NCI-H526 (cell line): ENCODE measurements around the gene FOXD4.
"Not testable (repeated sequence)": the region's sequence is repeated elsewhere in the genome, so short reads cannot be mapped to it uniquely, and the experiment has no call there.

Experiments
- DNase-seq, 2 experiments: peaks; one replicate each; lab custom pipeline; 2025; lab: John Stamatoyannopoulos, UW

FOXD4 gene

DNA sequence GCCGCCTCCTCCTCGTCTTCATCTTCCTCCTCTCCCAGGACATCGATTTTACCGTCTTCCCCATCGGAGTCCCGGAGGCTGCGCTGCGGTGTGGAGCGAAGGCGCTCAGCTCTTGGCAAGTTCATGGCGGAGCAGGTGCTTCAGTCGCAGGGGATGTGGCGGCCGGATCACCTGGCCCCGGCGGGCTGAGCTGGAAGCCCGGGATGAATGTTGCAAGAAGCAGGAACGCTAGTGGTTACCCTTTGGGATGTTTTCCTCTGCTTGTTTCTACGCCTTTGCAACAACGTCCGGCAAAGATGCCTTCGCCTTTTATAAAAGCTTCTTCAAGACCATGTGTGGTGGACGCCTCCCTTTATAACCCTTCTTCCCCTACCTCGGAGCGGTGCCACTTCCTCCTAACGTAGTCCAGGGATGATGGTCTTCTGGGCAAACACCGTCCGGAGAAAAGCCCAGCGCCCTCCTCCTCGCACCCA is at the start of gene FOXD4:
Gene FOXD4, minus strand, starts transcription at position 423 of the 473 bp plus-strand sequence. Its CDS starts 298 bp downstream, at position 125.
- not testable (repeated sequence) for DNase-seq

DNA sequence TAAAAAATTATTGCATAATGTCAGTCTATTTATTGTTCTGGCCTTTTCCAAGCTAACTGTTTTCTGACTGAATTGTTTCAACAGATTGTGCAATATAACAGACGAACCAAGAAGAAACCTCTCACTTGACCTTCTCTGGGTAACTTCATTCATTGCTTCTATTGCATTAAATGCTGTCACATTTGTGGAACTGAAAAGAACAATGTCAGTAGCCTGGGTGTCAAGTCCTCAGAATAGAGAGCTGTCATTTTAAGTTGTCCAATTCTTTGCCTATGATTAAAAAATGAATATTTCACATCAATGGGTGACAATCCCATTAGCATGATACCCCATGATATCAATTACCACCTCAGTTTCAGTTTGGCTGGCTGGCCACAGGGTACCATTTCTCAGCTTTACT is 41.7 kb upstream of the FOXD4 start:
- not testable (repeated sequence) for DNase-seq

- DNase-seq: not testable (repeated sequence)
Observed at GRCh38 chr9:151173-151572, 33.0 kb upstream of the FOXD4 start.

- not testable (repeated sequence) for DNase-seq
Observed at GRCh38 chr9:139880-140279, 21.7 kb upstream of the FOXD4 start.

- DNase-seq: not testable (repeated sequence)
Observed at GRCh38 chr9:117144-117994, 848 bp downstream of the FOXD4 start.

GRCh38 chr9:116239-117077 is 1.8 kb downstream of the FOXD4 start:
- not testable (repeated sequence) for DNase-seq

- not testable (repeated sequence) for DNase-seq
Observed at GRCh38 chr9:115118-115451, 3.1 kb downstream of the FOXD4 start.

GRCh38 chr9:114267-115117 is 3.7 kb downstream of the FOXD4 start:
- not testable (repeated sequence) for DNase-seq

GRCh38 chr9:113468-114266 is 4.5 kb downstream of the FOXD4 start:
- peak in 1 of 2 experiments; percentile 43 for DNase-seq

GRCh38 chr9:112589-113467 is 5.4 kb downstream of the FOXD4 start:
- not testable (repeated sequence) for DNase-seq

DNA sequence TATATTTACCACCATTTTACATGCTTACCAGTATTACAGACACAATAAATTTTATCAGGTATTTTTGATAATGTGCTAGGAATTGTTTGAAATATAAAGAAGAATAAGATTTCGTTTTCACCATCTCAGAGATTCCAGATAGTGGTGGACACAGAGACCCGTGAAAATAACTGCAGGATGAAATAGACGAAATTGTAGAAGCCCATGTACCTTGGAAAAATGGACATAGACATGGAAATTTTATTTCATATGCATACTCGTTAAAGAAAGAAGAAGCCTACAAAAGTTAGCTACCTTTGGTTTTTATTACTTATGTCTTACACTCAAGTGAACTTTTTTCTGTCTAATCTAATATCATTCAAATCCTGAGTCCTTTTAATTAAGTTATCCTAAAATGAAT is 7.5 kb downstream of the FOXD4 start:
- DNase-seq: not testable (repeated sequence)

DNA sequence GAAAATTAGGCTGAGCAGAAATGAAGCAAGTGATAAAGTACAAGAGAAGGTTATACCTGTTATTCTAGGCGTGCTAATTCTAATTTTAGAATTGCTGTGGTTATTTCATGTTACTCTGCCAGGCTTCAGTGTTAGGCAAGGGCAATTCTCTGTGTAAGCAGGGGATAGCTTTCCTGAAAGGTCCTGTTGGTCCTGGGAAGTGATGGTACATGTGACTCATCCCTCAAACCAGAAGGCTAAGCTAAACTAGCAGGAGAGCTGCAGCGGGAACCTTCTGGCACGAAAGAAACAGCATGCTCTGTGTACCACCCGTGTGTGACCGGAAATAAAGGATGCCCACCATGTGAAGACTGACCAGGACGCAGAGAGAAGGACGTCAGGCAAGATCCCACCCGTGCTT is 8.7 kb downstream of the FOXD4 start:
- DNase-seq: not testable (repeated sequence)

- DNase-seq: peak in 1 of 2 experiments; percentile 10
Observed at GRCh38 chr9:108742-109495, 9.3 kb downstream of the FOXD4 start.

DNA sequence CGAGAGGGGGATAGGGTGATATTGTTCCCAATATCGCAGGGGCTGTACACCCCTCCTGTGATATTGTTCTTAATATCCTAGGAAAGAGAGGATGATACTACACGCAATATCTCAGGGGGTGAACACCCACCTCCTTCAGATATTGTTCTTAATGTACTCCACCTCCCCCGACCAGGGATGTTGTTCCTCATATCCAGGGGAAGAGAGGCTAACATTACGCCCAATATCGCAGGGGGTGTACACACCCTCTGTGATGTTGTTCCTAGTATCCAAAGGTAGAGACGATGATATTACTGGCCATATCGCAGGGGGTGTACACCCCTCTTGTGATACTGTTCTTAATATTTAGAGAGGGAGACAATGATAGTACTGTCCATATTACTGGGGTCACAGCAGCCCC is 12.2 kb downstream of the FOXD4 start:
- not testable (repeated sequence) for DNase-seq

DNA sequence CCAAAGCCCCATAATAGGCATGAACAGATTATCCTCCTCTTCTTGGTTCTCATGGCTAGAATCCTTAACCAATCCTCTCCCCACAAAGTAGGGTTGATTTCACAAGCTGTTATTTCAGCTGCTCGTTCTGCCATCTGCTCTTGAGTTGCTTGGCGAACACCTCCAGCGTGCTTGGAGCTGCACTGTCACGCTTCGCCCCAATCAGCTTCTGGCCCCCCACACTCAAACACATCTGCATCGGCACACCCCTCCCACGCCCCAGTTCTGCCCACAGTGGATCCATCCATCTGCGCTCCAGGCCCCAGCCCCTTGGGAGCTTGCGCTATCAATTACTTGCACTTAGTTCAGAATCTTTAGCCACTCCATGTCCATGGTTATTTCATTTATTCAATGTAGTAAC is 17.8 kb downstream of the FOXD4 start:
- DNase-seq: not testable (repeated sequence)

DNA sequence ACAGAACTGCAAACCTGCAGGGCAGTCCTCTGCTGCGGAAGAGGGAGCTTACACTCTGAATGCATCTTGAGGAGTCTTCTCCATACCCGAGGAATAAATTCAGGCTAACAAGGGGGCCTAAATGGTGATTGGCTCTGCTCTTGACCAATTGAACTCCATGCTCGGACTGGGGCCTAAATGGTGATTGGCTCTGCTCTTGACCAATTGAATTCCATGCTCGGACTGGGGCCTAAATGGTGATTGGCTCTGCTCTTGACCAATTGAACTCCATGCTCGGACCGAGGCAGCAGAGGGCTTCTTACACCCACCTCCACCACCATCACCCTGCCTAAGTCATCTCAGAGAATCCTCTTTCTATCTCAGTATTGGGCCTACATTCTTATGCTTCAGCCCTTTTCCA is 18.4 kb downstream of the FOXD4 start:
- DNase-seq: not testable (repeated sequence)

DNA sequence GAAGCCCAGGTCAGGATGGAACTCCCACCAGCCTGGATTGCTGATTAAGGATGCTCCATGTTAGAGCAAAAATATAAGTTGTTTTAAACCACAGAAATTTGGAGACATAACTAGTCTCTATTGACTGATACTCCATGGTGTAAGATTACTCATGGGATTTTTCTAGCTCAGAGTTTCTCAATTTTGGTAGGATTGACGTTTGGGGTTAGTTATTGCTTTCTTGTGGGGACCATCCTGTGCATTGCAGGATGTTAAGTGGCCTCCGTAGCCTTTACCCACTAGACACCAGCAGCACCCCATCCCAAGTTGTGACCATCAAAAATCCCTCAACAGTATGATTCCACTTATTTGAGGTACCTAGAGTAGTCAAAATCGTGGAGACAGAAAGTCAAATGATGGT is 19.4 kb downstream of the FOXD4 start:
- not testable (repeated sequence) for DNase-seq

- not testable (repeated sequence) for DNase-seq
Observed at GRCh38 chr9:94992-95391, 23.2 kb downstream of the FOXD4 start.

DNA sequence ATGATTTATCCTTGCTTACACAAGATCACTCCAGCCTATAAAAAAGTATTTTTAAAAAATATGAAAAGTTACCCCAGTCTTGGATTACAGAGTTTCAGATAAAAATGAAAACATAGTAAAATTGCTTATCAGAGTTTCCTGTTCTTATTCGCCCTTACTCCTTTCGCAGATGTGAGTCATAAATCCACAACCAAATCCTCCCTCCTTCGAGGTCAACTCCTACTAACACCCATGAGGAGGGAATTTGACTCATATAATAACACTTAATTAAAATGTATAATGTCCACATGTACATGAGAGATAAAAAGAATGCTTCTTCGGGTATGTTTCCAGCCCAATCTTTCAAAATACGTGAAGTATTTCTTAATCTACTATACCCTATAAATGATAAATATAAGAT is 23.9 kb downstream of the FOXD4 start:
- DNase-seq: not testable (repeated sequence)
